HFFc6 (cell line): ENCODE data around the gene ARL10. TPM values are rescaled to one million over a fixed set of nuclear protein-coding genes. Genes with fewer than 3 reads are reported as not detected.
A peak's percentile ranks its signal among the peaks of the same experiment; 100 is the strongest.

Experiments used
- DNase-seq: peaks from one replicate; pipeline ENCODE4 v3.0.0-alpha.2; 2018
- H3K27ac Mint-ChIP-seq: 2 replicates; pipeline ENCODE4 v1.8.0; 2020; ENCODE audit warnings: mild to moderate bottlenecking, mixed read lengths
- H3K27me3 Mint-ChIP-seq: 2 replicates; pipeline ENCODE4 v1.8.0; 2021; ENCODE audit warnings: mild to moderate bottlenecking, moderate library complexity, mixed read lengths; ENCODE audit not compliant: insufficient read depth
- H3K36me3 Mint-ChIP-seq: 2 replicates; pipeline ENCODE4 v1.8.0; 2021; ENCODE audit warnings: low read depth, mixed read lengths
- H3K4me1 Mint-ChIP-seq: 2 replicates; pipeline ENCODE4 v1.8.0; 2020; ENCODE audit warnings: low read depth, mixed read lengths
- H3K4me3 Mint-ChIP-seq: 2 replicates; pipeline ENCODE4 v1.8.0; 2020; ENCODE audit warnings: mild to moderate bottlenecking, moderate library complexity, mixed read lengths
- H3K9me3 Mint-ChIP-seq: 2 replicates; pipeline ENCODE4 v1.8.0; 2020; ENCODE audit warnings: mild to moderate bottlenecking, mixed read lengths
- total RNA-seq, 6 experiments: library from RNA; stranded (reverse); fragmentation: NEBNext Ultra II Directional; extraction: Animal tissue kit (Norgen Biotek cat#: 25700); gene quantifications; 2 replicates in 1 of 6; 3 replicates in 5 of 6; pipeline ENCODE4 v1.2.3, GENCODE V29; 2021
- TF ChIP-seq, protein P1 (sequence below): fragments of 200-600 bp; sonication (generic); IDR thresholded peaks from 2 replicates; pipeline ENCODE4 v1.5.0; 2021; ENCODE audit warnings: antibody characterized with exemption, mild to moderate bottlenecking

ARL10 gene
- total RNA-seq, 6 experiments from 2014 or later: 6.6 to 8.9 (median 8.0) TPM

DNA sequence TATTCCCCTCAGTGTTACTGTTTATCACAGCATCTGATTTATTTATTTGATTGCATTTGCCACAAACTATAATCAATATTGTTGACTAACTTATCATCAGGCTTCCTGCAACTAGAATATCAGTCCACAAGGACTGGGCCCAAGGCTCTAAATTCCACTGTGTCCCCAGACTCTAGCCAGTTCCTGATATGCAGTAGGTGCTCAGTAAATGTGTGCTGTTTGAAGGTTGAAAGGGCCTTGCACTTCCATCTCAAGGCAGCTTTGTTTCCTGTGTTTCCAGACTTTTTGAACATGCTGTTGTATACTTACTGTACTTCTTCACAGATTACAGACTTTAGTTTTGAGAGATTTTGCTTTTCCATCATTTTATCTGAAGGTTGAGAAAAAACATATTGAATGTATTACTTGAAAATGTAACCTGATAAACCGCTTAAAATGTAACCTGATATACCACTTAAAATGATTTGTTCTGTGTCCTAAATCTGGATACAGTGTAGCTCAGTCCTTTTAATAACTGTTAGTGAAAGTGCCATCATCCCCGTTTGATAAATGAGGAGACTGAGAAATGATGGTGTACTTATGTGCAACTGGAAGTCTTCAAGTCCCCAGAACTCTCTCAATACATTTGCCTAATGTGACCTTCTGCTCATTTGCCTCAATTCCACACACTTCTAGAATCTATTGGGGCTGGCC, 22.4 kb upstream of the ARL10 start:
- H3K36me3 Mint-ChIP-seq: peaks cover 13% of the 10 kb centered on the region
- no peak for DNase-seq

DNA sequence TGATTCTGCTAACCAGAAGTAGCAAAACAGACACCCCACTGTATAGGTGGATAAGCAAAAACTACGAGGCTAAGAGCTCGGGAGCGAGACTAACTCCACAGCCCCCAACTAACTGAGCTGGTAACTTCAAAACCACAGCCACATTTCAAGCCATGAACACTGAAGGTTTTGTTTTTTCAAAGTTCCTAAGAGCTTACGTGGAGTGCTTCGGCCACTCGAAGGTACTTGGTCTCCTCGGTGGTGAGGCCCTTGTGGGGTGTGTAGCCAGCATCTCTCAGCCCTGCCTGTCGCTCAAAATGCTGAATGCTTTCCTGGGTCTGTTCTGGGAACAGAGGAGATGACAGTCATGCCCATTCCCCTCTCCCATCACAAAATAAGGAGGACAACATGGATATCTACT, 14.9 kb upstream of the ARL10 start:
- no peak overlapping the region; the same call in 1 of the 2 replicates for H3K27ac Mint-ChIP-seq
- H3K9me3 Mint-ChIP-seq: no peaks in the 10 kb centered on the region
- no peaks in the 10 kb centered on the region; the same call in 1 of the 2 replicates for H3K27me3 Mint-ChIP-seq
- TF ChIP-seq, protein P1, sequence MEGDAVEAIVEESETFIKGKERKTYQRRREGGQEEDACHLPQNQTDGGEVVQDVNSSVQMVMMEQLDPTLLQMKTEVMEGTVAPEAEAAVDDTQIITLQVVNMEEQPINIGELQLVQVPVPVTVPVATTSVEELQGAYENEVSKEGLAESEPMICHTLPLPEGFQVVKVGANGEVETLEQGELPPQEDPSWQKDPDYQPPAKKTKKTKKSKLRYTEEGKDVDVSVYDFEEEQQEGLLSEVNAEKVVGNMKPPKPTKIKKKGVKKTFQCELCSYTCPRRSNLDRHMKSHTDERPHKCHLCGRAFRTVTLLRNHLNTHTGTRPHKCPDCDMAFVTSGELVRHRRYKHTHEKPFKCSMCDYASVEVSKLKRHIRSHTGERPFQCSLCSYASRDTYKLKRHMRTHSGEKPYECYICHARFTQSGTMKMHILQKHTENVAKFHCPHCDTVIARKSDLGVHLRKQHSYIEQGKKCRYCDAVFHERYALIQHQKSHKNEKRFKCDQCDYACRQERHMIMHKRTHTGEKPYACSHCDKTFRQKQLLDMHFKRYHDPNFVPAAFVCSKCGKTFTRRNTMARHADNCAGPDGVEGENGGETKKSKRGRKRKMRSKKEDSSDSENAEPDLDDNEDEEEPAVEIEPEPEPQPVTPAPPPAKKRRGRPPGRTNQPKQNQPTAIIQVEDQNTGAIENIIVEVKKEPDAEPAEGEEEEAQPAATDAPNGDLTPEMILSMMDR: no peak
- H3K4me3 Mint-ChIP-seq: no peak overlapping the region
- H3K36me3 Mint-ChIP-seq: peaks cover 64% of the 10 kb centered on the region
- H3K4me1 Mint-ChIP-seq: peaks cover 12% of the 10 kb centered on the region
- DNase-seq: no peak

More for the DNA sequence above, 22.4 kb upstream of the ARL10 start:
- Mint-ChIP-seq H3K9me3 (no peaks in the 10 kb centered on the region), H3K27ac (no peak overlapping the region), H3K4me3 (no peak overlapping the region), H3K27me3 (peaks cover 2% of the 10 kb centered on the region), H3K4me1 (no peaks in the 10 kb centered on the region)
- TF ChIP-seq, protein P1: no peak

DNA sequence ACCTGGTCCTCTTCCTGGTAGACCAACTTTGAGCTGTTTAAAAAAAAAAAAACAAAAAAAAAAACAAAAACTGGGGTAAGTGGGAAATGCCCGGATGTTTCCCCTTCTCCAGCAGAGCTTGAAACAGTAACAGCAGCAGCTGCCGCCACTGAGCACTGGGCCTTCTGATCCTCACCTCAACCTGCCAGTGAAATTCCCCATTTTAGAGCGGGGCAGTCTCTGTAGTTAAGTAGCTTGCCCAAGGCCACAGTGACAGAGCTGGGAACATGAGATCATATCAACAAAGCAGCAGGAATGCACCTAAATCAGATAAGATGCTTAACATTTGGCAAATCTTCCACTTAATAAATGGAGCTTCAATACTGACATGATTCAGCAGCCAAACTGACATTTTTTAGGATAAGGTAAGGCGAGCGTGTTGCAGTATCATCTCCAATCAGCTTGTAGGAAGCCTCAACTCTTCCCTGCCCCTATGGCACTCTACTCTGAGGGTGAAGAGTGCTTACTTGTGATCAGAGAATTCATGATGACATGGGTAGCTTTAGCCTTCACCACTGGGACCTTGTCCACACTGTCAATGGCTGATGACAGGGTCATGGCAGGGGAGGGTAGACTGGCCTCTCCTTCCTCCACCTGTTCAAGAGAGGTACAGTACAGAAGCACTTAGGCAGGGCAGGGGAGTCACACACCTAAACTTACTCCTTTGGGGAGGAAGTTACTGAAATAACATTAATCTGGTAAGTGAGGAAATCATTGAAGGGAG, 13.0 kb upstream of the ARL10 start:
- TF ChIP-seq, protein P1: no peak
- Mint-ChIP-seq H3K27me3 (no peaks in the 10 kb centered on the region; the same call in 1 of the 2 replicates), H3K36me3 (peaks cover 55% of the 10 kb centered on the region), H3K27ac (peak overlapping the region; percentile 65), H3K9me3 (no peaks in the 10 kb centered on the region), H3K4me3 (no peak overlapping the region), H3K4me1 (peaks cover 13% of the 10 kb centered on the region)
- peak; percentile 19 for DNase-seq

DNA sequence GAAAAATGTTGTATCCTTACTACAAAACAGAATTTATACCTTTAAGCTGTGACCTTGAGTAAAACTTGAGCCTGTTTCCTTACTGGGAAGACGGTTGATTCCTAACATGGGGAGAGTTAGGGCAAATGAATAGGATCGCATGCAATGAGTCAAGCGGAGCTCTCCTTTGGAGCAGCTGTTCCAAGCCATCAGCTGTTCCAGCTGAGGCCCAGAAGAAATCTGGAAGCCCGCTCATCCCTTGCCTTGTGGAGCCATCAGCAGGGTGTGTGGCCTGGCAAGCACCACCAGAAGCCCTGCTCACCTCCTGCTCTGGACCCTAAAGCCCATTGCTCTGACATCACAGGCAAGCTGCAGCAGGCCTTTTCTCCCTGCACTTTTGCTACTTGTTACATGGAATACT, 11.8 kb upstream of the ARL10 start:
- Mint-ChIP-seq H3K27ac (no peak overlapping the region), H3K36me3 (peaks cover 56% of the 10 kb centered on the region), H3K4me3 (no peak overlapping the region), H3K4me1 (peaks cover 21% of the 10 kb centered on the region), H3K27me3 (no peaks in the 10 kb centered on the region), H3K9me3 (no peaks in the 10 kb centered on the region)
- TF ChIP-seq, protein P1: no peak
- no peak for DNase-seq

DNA sequence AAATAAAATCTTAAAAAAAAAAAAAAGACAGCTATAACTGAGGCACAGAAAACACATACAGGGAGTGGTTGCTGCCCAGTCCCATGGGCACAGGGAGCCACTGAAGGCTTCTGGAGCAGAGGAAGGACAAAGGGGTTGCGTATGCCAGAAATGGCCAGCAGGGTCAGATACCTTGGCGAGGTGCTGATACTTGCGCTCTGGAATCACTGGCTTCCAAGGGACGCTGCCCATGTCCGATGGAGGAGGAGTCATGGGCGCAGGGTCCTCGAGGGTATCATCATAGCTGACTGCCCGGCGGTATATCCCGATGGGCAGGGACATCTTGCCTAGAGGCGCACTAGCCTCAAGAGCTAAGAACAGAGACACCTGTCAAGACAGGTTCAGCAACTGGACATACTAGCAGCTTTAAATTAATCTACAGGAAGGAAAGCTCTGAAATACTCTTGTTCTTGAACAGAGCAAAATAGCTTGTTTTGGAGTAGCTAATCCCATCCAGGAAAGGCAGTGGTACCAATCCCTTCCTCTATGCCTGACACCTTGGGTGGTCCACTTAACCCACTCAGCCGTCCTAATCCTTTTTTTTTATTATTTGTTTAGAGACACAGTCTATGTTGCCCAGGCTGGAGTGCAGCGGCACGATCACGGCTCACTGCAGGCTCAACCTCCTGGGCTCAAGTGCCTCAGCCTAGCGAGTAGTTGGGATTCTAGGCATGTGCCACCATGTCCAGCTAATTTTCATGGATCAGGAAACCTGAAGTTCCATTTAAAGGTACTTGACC, 9.7 kb upstream of the ARL10 start:
- H3K36me3 Mint-ChIP-seq: peaks cover 44% of the 10 kb centered on the region
- H3K9me3 Mint-ChIP-seq: no peaks in the 10 kb centered on the region
- DNase-seq: no peak
- peaks cover 30% of the 10 kb centered on the region for H3K4me1 Mint-ChIP-seq
- H3K27ac Mint-ChIP-seq: no peak overlapping the region
- no peak overlapping the region for H3K4me3 Mint-ChIP-seq
- TF ChIP-seq, protein P1: peak; percentile 24; the same call in 1 of the 2 replicates
- no peaks in the 10 kb centered on the region for H3K27me3 Mint-ChIP-seq
